ENCODE data around the gene MYO18B.

Gene MYO18B

DNA sequence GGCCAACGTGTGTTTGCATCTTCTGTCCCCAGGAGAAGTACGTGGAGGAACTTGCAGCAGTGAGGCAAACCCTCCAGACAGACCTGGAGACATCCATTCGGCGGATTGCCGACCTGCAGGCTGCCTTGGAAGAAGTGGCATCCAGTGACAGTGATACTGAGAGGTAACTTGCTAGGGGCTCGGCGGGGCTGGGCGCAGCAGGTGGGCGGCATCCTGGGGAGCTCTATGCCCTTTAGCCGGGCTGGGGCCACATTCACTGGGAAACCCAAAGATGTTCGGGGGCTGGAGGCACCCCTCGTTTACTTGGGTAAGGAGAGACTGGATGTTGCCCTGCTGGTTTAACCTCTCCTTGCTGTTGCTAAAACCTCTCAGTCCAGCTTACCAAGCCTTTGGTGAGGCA is 250.3 kb downstream of the MYO18B start:
- DNase-seq (ENCODE audit: low read depth), result no peak

DNA sequence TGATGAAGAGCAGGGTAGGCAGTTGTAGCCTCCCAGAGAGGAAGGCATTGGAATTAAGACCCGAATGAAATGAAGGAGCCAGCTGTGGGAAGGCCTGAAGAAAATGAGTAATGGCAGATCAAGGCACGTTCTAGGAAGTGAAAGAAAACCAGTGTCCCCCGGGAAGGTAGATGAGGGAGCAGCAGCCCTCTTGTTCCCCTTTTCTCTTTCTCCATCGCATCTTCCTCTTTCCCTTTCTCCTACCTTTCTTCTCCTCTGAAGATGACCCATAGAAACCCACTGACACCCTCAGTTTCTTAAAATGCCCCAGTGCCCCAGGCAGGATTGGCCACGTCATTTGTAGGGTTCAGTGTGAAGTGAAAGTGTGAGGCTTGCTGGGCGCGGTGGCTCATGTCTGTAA is 254.7 kb downstream of the MYO18B start:
- DNase-seq (ENCODE audit: low read depth), result no peak

DNA sequence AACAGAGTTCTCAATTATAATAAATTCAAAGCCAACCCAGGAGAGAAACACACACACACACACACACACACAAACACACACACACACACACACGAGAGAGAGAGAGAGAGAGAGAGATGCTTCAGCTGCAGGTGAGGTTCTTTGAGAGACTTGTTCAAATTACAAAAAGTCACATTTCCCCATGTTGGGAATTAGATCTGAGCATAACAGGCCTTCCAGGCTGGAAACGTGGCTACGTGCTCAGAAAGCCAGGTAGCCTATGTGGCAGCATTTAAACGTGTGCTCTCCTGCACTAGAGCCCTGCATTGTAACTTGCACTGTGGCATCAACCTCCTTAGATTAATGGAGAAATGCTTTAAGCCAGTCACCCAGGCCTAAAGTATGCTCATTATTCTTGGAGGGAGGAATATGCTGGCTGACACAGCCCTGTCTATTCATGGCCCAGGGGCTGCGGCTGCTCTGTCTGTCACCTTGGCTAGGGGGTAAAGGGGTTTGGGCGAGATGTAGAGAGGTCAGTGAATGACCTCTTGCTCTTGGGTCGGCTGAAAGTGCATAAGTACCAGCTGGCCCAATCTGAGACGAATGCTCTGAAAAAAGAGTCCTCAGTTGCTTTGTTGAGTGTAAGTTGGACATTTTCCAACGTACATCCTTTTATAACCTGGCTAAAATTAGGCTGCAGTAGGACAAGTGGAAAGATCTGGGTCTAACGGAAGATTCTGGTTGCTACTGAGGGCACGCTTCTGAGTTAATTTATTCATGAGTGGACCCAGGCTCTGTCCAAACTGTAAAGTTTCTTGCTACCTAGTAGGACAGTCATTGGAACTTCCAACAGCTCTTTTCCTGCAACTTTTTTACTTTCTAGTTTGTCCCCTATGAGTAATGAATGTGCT is 256.1 kb downstream of the MYO18B start:
- DNase-seq (ENCODE audit: low read depth), result no peak

DNA sequence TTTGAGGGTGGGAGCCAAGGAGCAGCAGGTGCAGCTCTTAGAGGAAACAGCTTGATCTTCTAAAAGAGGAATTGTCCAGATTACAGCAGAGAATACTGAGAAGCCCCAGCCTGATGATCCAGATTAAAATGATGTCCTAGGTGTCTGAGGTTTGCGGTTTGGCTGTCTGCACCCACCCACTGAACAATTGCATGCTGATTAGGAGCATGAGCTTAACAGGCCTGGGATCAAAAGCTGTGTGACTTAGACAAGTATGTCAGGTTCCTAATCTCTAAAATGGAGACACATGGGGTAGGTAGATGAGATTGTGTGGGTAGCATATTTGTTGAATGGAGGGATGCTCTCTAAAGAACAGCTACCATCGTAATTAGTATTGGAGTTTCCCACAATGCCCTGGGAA is 260.5 kb downstream of the MYO18B start:
- DNase-seq (ENCODE audit: low read depth), result no peak

DNA sequence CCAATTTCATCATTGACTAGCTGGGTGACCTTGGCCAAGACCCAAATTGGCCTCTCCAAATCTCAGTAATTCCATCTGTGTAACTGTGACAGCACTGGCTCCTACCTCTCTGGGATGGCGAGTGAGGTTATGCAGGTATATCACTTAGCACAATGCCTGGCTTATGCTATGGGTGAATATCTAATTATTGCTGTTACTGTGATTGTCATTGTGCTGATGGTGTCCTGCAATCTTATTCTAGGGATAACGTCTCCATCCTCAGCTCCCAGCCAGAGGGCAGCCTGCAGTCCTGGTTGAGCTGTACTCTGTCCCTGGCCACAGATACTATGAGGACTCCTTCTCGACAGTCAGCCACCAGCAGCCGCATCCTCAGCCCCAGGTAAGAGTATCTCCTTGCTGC is 262.5 kb downstream of the MYO18B start:
- DNase-seq (ENCODE audit: low read depth), result no peak

DNA sequence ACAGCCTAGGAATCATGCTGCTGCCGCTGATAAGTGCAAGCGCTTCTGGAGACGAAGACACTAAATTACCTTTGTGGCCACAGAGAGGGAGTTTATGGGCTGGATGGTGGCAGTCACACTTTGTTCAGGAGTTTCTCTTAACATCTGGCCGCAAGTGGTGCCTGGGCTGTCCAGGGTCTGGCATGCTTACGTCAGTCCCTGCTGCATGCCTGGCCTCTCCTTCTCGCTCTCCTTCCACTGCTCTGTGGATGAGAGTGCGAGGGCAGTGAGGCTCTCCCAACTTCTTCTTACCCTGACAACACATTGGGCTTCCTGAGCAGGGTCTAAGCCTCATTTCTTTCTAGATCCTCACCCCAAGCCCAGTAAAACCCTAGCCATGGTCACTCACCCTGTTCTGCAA is 266.6 kb downstream of the MYO18B start:
- no peak for DNase-seq (ENCODE audit: low read depth)

DNA sequence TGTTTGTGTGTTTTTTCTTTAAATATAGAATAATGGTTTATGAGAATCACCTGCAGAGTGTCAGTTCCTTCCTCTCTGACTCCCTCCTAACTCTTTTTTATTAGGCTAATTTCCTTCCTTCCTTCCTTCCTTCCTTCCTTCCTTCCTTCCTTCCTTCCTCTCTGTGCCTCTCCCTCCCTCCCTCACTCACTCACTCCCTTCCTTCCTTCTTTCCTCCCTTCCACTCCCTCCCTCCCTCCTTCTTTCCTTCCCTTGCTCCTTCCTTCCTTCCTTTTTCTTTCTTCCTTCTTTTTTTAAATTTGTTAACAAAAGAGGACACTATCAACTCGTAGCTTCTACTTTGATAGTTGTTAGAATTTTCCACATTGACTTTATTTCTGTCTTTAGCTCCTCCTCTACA is 274.9 kb downstream of the MYO18B start:
- no peak for DNase-seq (ENCODE audit: low read depth)

DNA sequence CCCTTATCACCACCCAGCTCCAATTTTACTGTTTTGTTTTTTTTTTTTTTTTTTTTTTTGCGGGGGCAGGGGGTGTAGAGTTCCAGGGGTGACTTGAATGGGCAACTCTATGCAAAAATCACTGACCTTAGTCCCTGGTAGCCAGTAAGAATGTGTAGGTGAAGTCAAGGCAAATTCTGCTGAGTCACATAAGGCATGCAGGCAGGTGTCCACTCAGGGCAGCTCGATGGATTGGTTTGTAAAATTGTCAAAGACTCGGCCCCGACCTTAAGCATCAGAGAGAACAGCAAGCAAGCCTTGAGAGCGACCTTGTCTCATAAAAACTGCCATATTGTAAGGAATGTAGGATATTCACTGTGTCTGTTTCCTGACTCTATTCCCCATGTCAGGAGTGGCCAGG is 275.9 kb downstream of the MYO18B start:
- no peak for DNase-seq (ENCODE audit: low read depth)

DNA sequence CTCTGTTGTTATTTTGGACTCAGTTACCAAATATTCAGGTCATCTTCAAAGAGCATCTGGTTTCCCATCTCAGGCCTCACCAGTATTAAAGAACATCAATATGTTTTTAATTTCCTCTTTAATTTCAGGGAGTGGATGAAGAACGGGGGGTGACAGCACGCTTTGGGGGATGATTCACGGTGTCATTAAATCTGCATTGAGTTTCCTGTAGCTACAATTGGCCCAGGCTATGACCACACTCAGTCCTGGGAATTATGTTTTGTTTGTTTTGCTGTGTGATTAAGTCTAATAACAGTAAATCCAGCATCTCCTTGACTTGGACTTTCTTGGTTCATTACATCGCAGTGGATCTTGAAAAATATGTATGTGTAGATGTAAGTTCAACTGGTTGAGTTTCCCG is 277.6 kb downstream of the MYO18B start:
- no peak for DNase-seq (ENCODE audit: low read depth)

DNA sequence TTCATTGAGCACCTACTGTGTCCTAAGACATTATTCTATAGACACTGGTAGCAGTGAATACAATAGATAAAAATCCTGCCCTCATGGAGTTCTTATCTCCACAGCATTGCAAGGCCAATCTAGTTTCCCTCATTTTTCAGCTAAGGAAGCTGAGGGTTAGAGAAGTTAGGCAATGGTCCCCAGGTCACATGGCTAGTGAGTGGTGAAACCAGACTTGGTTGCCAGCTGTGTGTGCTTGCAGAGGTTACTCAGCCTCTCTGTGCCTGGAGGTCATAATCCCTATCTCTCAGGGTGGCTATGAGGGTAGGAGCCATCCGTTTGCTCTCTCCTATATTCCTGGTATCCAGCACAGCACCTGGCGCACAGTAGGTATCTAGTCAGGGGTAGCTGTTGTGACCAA is 279.5 kb downstream of the MYO18B start:
- DNase-seq (ENCODE audit: low read depth), result no peak

DNA sequence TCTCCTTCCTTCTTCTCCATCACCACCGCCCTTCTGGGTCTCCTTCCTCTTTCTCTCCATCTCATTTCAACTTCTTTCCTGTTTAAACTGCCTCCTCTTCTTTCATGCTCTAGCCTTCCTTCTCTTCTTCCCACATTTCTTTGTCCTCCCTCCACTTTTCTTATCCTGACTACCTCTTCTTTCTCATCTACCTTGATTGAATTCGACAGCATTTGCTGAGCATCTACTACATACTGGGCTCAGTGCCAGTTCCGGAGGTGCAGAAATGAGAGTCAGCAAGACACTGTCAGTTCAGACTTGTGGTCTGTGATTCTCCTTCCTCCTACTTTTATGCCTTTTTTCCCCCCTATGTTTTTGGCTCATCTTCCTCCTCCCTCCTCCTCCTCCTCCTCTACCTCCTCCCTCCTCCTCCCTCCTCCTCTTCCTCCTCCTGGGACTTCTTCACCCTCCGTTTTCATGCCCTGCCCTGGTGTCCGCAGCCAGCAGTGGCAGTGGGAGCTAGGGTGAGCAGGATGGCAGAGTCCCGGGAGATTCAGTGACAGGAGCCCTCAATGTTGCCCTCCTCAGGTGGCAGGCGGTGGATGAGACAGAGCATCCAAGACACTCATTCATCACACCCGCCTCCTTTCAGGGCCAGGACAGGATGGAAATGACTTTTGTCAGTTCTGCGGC is 281.3 kb downstream of the MYO18B start:
- DNase-seq (ENCODE audit: low read depth), result no peak

DNA sequence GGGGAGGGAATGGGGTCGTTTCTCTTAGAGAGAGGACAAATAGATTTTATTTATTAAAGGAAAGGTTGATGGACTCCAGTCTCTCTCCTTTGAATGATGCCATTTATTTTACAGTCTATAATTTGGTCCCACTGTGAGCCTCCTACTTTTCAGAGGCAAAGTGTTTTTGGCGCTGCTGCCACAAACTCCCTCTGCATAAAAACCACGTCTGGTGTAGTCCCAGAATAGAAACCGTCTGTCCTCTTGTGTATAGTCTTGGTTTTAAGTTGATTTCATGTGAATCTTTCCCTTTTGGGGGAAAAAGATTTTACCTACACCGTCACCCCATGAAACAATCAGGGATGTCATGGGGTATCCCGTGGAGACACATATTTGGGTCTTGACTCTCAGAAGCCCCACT is 283.6 kb downstream of the MYO18B start:
- no peak for DNase-seq (ENCODE audit: low read depth)

DNA sequence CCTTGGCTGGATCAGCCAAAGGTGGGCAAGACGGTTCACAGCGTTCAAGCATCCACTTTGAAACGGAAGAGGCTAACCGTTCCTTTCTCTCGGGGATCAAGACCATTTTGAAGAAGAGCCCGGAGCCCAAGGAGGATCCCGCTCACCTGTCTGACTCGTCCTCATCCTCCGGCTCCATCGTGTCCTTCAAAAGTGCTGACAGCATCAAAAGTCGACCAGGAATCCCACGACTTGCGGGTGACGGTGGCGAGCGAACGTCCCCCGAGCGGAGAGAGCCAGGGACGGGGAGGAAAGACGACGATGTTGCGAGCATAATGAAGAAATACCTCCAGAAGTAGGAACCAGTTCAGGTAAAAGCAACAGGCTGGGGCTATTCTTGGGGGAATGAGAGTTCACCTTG is 285.4 kb downstream of the MYO18B start:
- DNase-seq (ENCODE audit: low read depth), result no peak

DNA sequence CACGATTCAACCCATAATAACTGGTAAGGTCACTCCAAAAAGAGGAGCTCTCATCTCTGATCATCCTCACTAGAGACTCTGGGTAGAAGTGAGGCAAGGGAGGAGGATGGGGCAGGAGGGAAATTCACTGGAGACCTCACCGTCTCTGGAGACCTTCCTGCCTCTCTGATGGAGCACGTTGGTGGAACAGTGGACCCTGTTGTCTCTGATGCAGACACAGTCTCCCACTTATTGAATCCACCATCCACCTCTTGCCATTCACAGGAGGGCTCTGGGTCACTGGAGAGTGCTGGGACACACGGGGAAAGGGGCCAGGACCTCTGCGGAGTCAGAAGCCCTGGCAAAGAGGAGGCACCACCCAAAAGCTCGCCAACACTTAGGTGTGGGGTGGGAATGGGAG is 289.7 kb downstream of the MYO18B start:
- DNase-seq (ENCODE audit: low read depth), result no peak

DNA sequence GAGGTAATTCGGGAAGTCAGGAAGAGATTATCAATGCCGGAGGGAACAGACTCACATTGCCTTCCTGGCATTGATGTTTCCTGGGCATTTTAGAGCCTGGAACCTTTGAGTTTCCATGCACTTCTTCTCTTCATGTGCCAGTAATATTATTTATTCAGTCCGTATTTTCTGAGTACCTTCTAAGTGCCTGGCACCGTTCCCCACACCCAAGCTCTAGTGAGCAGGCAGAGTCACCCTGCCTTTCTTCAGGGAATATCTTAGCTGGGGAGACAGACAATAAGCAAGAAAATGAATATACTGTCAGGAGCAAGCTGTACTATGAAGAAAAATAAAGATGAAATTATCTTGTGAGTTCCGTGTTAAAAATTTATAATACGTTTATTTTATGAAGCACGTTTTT is 291.1 kb downstream of the MYO18B start:
- no peak for DNase-seq (ENCODE audit: low read depth)

DNA sequence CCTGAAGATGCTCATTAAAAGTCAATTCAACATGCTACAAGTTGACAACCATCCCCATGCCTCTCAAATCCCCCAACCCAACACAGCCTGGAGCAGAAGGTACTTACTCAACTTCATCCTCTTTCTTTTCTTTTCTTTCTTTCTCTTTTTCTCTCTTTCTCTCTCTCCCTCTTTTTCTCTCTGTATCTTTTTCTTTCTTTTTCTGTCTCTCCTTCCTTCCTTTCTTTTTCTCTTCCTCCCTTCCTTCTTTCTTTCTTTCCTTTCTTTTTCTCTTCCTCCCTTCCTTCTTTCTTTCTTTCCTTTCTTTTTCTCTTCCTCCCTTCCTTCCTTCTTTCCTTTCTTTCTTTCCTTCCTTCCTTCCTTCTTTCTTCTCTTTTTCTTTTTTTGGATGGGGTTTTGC is 291.6 kb downstream of the MYO18B start:
- DNase-seq (ENCODE audit: low read depth), result no peak

DNA sequence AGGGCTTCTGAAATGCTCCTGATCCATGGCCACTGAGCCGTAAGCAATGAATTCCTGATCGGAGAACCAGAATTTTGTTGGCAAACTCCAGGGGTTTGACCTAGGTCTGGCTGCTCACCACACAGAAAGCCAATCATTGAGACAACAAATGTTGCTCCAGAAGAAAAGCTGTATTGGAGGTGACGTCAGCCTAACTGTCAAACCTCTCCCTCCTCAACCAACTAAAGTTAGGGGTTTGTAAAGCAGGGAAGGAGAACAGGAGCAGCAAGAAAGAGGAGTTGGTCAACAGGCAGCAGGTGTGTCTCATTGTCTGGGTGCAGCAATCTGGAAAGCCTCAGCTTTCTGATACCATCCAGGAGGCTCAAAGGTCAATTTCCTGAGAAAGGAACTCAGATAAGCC is 293.5 kb downstream of the MYO18B start:
- DNase-seq (ENCODE audit: low read depth), result no peak

DNA sequence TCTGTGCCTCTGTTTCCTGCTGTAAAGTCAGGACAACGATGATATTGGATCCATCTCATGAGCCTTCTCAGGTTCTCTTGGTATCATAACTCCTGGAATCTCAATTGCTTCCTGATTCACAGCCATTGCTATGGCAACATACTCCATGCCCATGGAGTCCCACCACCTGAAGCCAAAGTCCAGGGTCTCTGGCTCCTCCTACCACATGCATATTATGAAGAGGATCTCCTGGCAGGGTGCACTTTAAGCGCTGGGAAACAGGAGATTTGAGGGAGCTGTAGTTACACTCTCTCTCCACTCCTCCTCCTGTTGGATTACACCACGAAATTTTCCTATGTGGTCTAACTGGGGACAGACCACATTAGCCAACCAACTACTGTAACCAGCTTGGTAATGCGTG is 296.4 kb downstream of the MYO18B start:
- DNase-seq (ENCODE audit: low read depth), result no peak

DNA sequence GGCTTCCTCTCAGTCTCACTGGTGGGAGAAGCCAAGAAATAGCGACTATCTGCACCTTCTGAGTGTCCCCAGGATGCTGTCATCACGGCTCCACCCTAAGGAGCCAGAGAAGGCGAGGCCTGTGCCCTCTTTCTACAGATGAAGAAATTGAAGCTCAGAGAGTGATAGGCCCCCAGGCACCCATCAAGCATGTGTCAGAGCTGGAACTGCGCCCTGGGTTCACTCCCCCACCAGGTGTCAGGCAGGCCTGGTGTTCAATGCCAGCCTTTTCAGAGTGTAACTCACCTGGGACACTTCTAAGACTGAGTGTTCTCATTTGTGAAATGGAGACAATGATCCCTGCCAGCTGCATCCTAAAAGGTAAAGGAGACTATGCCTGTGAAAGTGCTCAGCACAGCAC is 299.9 kb downstream of the MYO18B start:
- no peak for DNase-seq (ENCODE audit: low read depth)

DNA sequence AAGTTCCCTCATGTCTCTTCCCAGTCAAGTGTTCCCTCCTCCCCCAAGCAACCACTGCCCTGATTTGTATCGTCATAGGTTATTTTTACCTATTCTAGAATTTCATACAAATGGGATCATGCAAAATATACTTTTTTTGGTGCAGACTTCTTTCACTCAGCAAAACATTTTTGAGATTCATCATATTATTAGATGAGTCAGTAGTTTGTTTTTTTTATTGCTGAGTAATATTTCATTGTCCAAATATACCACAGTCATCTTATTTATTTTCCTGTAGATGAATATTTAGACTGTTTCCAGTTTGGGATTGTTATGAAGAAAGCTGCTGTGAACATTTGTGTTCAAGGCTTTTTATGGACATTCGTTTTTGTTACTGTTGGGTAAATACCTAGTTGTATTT is 301.0 kb downstream of the MYO18B start:
- DNase-seq (ENCODE audit: low read depth), result no peak

DNA sequence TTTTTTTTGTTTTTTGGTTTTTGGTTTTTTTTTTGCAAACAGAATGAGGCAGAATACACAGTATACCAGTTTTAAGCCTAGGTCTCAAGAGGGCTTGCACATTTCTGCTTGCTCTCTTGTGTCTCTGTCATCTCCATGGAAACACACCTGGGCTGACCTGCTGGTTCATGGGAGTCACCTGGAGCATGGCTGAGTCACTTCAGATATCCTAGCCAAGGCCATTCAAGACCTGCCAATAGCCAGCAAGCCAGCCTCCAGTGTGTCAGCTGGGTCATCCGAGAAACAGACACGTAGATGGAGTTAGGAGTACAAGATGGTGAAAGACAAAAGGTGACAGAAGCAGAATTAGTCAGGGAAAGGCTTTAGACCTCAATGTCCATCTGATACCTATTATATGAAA is 303.1 kb downstream of the MYO18B start:
- DNase-seq (ENCODE audit: low read depth), result no peak

DNA sequence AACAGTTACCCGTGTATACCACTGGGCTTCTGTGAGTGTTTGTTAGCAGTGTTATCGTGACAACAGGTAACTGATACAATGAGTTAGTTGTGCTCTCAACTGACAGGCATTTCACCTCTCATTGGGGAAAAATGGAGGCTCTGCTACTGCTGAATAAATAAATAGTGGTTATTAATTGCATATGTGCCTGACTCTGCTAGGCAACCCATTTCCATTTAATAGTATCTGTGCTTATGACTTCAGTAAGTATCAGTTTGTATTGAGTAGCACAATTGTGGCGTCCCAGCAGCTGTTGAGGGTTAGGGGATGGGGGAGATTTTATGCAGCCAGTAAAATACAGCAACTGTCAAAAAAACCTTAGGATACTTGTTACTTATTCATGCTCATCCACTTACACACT is 303.9 kb downstream of the MYO18B start:
- DNase-seq (ENCODE audit: low read depth), result no peak

DNA sequence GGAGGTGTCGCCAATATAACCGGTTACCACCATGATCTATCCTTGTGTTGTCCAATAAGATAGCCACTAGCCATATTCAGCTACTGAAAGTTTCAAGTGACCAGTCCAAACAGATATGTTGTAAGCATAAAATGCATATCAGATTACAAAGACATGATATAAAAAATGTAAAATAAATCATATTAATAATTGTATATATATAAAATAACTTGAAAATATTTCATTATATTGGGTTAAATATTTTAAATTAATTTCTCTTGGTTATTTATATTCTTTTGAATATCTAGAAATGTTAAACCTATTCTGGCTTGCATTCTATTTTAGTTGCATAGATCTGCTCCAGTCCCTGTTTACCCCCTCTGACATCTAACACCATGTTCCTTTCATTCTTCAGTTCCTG is 305.5 kb downstream of the MYO18B start:
- DNase-seq (ENCODE audit: low read depth), result no peak

DNA sequence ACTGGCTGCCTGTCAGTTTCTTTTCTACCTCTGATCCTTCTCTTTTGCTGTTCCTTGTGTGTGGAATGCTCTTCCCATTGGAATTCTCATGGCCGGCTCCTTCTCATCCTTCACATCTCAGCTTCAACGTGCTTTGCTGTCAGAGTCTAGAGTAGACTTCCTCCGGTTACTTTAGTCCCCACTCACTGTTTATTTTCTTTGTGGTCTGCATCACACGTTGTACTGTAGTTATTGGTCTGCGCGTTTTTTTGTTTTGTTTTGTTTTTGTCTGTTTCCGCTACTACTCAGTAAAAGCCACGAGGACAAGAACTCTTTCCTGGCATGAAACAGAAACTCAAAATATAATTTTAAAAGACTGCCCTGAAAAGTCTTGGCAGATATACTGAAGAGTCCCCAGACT is 305.9 kb downstream of the MYO18B start:
- DNase-seq (ENCODE audit: low read depth), result no peak

Data from fibroblast of gingiva (primary cell).